ENCODE results near the gene PAPOLA.

- TF ChIP-seq EZH2phosphoT487 (IDR thresholded peaks at IDR 0.05) (no peak), CTCF (IDR thresholded peaks at IDR 0.05) (no peak)
Observed at GRCh38 chr14:96497586-96497985, 4.6 kb upstream of the PAPOLA start.

All from neural progenitor cell (in vitro differentiated cells).